ENCODE measurements around the gene VSX1. TPM values are rescaled to one million over a fixed set of nuclear protein-coding genes. Genes with fewer than 3 reads are reported as not detected.

The VSX1 gene
- total RNA-seq, 1 donor from 2014 or later, result not detected

DNA sequence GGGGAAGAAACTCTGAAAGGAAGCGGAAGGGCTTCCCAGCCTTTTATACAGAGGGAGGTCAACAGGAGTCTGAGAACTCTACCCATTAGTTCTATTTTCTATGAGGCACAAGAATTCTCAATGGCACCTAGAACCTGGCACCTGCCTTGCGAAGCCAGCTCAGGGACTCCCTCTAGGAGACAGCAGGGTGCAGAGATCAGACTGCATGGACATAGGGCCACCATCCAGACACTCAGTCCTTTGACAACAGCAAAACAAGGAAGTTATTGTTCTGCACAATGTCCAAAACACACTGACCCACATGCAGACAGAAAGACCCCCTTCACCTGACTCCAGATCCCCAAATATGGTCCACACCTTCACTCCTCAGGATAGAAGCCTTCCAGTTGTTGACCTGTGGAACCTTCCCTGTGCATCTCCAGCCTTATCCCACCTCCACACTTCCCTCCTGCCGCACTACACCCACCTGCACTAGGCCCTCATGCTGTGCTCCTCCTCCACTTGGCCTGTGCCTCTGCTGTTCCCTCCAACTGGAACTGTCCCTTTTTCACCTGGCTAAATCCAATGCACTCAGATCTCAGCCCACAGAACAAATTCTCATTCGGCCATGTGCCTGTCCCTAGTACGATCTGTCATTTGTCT is 51.8 kb downstream of the VSX1 start:
- FAIRE-seq (no peak), DNase-seq (ENCODE audit: low spot score in 2 of 2) (no peak)

DNA sequence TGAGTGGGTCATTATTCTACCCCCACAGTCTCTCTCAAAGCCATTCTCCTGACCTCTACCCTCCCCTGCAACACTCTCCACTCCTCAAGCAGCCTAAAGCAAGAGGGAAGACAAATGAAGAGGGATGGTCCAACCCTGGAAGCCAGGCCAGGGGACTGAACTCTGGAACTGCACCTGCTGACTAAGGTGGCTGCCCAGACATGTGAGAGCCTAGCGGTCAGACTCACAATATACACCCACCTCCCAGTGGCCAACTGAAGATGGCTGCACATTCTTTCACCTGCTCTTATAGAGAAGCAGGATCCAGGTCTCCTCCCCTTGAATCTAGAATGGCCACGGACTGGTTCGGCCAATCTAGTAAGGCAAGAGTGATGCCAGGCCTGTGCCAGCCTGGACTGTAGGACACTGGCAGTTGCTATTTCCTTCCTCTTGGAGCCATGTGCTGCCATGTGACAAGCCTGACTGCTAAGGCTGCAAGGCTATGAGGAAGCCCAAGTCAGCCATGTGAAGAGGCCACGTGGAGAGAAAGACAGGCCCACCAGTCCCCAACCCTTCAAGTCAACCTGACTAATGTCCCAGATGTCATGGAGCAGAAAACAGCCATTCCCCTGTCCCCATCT is 55.8 kb downstream of the VSX1 start:
- FAIRE-seq, result no peak

More for the DNA sequence above, 55.8 kb downstream of the VSX1 start:
- DNase-seq (ENCODE audit: low spot score in 2 of 2), result no peak

Other genes with a start within 250 kb of the VSX1 start
- not detected for gene CST7, start 132.9 kb downstream of the VSX1 start, total RNA-seq
- gene APMAP, start 89.4 kb downstream of the VSX1 start, total RNA-seq, result 73.4 TPM
- 3.7 TPM for gene ACSS1, start 24.0 kb downstream of the VSX1 start, total RNA-seq
- gene ENTPD6, start 113.6 kb upstream of the VSX1 start, total RNA-seq, result 48.5 TPM
- gene PYGB, start 165.9 kb upstream of the VSX1 start, total RNA-seq, result 66.0 TPM

Data from frontal cortex (tissue), 4 donors.